HG03342 (cell line): ENCODE measurements around the gene CAMK2A.
"Not testable (repeated sequence)": the region's sequence is repeated elsewhere in the genome, so short reads cannot be mapped to it uniquely, and the experiment has no call there.

Experiments used
- ATAC-seq: cut with Tn5 transposase; IDR thresholded peaks from one replicate; pipeline ENCODE4 v1.9.1; 2021; ENCODE audit warnings: mild to moderate bottlenecking, moderate library complexity; ENCODE audit not compliant: unreplicated experiment

The CAMK2A gene

DNA sequence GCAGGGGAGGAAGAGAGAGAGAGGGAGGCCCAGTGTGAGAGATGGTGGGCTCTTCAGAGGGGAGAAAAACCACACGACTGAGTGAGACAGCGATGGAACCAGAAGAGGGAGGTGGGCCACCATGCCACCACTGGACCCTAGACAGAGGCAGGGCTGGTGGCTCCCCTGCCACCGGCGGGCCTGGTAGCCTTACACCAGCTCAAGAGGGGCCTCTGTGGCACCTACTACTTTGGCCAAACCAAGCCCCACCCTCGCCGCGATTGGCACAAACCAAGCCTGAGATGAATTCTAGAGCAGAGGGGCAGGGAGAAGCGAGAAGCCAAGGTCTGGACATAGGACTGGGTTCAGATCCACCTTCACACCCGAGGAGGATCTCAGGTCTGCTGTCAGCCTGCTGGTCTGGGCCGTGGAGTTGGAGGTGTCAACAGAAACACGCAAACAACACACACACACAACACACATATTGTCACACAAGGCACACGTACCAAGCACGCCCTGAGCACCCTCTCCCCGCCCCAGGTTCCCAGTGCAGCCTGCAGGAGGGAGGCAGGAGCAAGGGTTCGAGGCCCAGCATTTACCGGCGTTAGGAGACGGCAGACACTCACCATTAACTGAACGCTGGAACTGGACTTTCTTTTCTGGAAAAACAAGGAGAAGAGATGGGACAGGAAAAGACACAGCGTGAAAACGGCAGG is 50.3 kb downstream of the CAMK2A start:
- no peak for ATAC-seq

- ATAC-seq: no peak
Observed at GRCh38 chr5:150238646-150239045, 50.9 kb downstream of the CAMK2A start.

DNA sequence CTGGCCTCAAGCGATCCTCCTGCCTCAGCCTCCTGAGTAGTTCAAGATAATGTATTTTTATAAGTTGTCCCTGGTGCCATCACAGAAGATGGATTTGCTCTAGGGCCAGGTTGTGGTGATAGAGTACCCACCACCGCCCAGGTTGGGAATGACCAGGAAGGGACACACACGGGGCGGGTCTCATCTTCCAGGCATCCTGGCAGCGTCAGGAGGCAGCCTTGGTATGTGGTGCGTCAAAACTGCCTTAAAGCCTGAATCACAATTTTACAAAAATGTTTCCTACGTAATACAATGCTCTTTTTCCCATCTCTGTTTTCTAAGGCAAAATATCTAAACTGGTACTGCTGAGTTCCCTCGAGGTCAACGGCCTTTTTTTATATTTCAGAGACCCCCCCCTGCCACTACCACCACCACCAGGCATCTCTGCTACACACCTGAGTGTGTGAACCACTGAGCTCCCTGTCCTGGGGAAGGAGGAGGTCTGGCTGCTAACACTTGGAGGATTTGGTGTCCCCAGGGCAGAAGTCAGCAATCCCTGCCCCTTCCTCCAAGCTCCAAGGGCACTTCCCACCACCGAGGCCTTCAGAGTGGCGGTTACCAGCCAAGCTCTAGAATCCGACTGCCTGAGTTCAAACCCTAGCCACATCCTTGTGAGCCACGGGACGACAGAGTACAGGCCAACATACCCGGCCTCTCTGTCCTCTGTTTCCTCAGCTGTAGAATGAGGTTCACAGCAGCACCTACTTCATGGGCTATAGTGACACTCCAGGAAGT is 52.4 kb downstream of the CAMK2A start:
- ATAC-seq: no peak

GRCh38 chr5:150236313-150236712 is 53.3 kb downstream of the CAMK2A start:
- no peak for ATAC-seq

DNA sequence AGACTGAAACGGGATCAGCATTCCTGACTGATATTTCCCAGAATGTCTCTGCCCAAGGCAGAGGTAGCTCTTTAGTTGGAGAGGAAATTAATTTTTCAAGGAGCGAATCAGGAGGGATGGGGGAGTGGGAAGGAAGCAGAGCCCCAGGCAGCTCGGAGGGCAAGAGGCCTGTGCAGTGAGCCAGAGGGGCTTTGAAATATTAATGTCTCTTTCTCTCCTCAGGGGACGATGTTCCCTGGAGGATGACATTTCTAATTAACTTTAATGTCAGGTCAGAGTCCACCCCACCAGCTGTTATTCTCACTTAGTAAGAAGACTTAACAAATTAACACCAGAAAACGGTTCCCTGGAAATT is 54.1 kb downstream of the CAMK2A start:
- ATAC-seq: no peak

- no peak for ATAC-seq
Observed at GRCh38 chr5:150234576-150235499, 54.7 kb downstream of the CAMK2A start.

- not testable (repeated sequence) for ATAC-seq
Observed at GRCh38 chr5:150233706-150234105, 55.9 kb downstream of the CAMK2A start.

DNA sequence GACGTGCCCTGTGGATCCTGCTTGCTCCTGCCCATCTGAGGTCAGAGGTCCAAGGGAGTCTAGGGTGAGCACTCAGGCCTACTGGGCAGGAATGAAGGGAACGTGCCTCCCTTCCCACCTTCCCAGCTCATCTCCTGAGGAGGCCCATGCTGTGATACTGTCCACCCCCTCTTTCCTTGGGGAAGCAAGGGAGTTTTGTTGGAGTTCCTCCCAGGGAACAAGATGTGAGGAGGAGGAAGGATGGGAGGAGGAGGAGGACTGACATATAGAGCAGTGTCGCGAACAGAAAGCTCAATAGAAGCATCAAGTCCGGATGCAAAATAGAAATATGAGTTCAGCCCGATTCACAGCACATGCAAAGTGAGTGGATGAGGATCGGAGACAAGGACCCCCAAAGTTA is 58.7 kb downstream of the CAMK2A start:
- no peak for ATAC-seq

GRCh38 chr5:150229571-150229970 is 60.0 kb downstream of the CAMK2A start:
- no peak for ATAC-seq

- no peak for ATAC-seq
Observed at GRCh38 chr5:150227606-150228273, 61.8 kb downstream of the CAMK2A start.

DNA sequence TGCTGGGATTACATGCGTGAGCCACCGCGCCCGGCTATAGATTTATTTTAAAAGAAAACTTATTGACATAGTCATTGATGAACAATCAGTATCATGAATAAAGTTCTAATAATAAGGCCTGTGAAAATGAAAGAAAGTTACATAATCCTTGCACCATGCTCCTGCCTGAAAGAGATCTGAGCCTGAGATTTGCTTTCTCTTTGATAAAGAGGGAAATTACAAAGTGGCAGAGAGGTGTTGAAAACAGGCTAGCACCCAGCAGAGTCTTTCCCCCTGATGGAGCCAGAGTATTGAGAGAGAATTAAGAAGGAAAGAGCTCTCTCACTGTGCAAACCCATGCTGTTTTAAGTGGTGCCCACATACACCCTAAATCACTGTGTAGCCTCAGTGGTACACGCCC is 62.5 kb downstream of the CAMK2A start:
- no peak for ATAC-seq

DNA sequence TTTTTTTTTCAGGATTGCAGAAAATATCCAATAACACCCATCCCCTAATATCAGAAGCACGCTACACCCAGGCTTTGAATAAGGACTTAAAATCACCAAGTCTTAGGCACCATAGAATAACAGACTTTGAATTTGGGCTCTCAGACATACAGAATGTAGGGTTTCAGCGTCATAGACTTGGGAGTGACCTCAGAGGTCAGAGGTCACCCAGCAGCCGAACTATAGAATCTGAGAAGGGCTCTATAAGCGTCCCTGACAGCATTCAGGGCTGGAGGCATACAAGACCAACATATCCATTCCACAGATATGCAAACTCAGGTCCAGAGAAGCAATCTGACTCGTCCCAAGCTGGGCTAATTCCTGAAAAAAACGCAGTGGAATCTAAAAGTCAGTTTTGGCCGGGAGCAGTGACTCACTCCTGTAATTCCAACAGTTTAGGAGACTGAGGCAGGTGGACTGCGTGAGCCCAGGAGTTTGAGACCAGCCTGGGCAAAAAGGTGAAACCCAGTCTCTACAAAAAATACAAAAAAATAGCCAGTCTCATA is 65.0 kb downstream of the CAMK2A start:
- ATAC-seq: no peak

DNA sequence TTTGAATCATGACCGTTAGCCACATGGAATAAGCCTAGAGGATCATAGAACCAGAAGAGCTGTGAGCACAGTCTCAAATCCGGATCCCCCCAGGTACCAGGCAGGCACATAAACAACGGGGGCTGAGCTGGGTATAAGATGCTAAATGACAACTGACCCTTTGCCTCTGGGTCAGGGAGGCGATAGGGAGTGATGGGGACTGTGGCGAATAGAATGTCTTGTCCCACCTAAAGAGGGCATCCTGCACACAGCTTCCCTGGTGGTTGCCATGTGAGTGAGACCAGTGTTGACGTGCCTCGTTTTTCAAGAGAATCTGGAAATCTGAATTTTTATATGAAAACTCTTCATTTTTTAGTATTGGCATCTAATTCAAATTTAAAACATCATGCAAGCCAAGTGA is 66.1 kb downstream of the CAMK2A start:
- no peak for ATAC-seq

- ATAC-seq: no peak
Observed at GRCh38 chr5:150222906-150223305, 66.7 kb downstream of the CAMK2A start.

DNA sequence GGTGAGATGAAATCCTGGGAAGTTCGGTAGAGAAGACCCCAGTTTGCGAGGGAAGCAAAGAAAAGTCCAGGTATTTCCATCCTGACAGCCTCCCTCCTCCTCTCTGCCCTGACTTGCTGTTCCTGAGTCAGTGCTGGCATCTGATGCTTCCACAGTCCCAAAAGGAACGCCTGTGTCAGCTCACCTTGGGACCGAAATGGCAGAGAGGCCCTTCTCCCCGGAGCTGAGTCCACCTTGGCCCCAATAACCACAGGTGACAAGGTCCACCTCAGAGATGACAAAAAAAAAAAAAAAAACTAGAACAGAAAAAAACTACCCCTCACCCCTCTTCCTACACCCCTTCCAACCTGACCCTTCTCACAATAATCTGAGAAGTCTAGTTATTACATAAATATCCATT is 68.1 kb downstream of the CAMK2A start:
- ATAC-seq: no peak

DNA sequence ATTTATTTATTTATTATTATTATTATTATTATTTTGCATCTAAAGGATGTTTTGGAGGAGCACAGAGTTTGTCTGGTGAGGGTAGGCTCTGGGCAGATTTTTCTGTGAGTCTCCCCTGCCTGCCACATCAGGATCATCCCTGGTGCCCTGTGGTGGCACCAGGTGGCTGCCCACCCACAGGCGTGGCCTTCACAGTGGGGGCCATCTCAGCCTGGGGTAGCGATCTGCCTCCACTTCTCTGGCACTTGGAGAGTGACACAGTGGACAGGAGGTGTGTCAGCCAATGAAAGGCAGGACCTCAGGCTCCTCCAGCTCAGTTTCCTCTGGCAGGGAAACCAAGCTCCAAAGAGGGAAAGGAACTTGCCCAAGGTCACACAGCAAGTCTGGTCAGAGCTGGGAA is 69.7 kb downstream of the CAMK2A start:
- ATAC-seq: no peak

GRCh38 chr5:150219142-150219541 is 70.4 kb downstream of the CAMK2A start:
- no peak for ATAC-seq

- no peak for ATAC-seq
Observed at GRCh38 chr5:150218693-150219035, 70.9 kb downstream of the CAMK2A start.

DNA sequence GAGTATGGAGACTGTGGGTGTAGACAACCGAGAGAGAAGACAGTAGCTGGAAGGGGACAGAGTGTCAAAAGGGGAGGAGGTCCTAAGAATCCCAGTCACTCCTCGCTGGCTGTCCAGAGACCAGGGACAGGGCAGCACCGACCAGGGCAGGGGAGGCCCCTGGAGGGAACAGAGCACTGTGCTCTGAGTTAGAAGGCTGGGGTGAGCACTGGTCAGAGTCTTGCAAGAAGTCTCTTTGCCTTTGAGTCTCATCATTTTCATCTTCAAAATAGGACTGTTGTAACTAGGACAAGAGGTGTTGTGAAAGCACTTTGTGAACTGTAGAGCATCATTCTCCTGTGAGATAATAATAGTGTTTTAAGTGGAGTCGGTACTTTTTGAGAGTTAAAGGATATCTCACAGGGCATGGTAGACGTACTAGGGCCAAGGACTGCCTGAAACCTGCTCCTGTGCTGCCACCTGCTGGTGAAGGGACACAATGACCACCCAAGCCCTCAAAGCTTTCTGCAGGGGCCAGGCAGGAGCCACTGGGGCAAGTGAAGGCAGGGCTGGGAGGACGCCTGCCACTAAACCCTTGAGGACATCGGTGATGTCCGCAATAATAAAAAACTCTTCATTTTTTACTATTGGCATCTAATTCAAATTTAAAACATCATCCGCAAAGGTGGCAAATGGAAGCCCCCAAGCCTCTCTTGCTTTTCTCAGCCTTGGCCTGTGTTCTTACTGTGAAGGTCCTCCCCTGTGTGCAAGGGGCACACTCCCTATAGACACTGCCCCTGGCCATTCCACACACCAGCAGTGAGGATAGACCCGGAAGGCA is 71.5 kb downstream of the CAMK2A start:
- ATAC-seq: peak; percentile 90

GRCh38 chr5:150217038-150217437 is 72.5 kb downstream of the CAMK2A start:
- ATAC-seq: no peak
